Spinal cord (tissue), 10 donors: Measurements from ENCODE around the gene C1orf116. TPM values are rescaled to one million over a fixed set of nuclear protein-coding genes. Genes with fewer than 3 reads are reported as not detected.
A peak's percentile ranks its signal among the peaks of the same experiment; 100 is the strongest.
"Not testable (repeated sequence)": the region's sequence is repeated elsewhere in the genome, so short reads cannot be mapped to it uniquely, and the experiment has no call there.

Source experiments
- DNase-seq, 6 donors: peaks; one replicate each; pipeline versions ENCODE4 v3.0.0 to v3.0.0-alpha.2; 2013 to 2015; ENCODE audit warnings: low spot score in 6 of 6, low read depth in 4 of 6
- H3K27ac ChIP-seq: one replicate; pipeline ENCODE4 v1.5.1; 2013; ENCODE audit warnings: low read depth, low read length, control low read depth
- H3K27me3 ChIP-seq: one replicate; pipeline ENCODE4 v1.6.1; 2013; ENCODE audit warnings: low read length; ENCODE audit not compliant: control insufficient read depth, insufficient read depth
- H3K36me3 ChIP-seq: one replicate; pipeline ENCODE4 v1.6.1; 2013; ENCODE audit warnings: low read length; ENCODE audit not compliant: control insufficient read depth, insufficient read depth
- H3K4me1 ChIP-seq: one replicate; pipeline ENCODE4 v1.6.1; 2013; ENCODE audit warnings: low read length; ENCODE audit not compliant: control insufficient read depth, insufficient read depth
- H3K4me3 ChIP-seq: one replicate; pipeline ENCODE4 v1.5.1; 2013; ENCODE audit warnings: low read depth, low read length, control low read depth
- H3K9me3 ChIP-seq: one replicate; pipeline ENCODE4 v1.6.1; 2013; ENCODE audit warnings: low read length; ENCODE audit not compliant: control insufficient read depth, insufficient read depth
- WGBS: methylation state at CpG from one replicate; pipeline ENCODE4 v1.1.5; 2013; ENCODE audit warnings: missing lambda C conversion rate; ENCODE audit not compliant: insufficient coverage; 5-methylcytosine and 5-hydroxymethylcytosine counted together
- polyA plus RNA-seq, 2 donors: library from polyadenylated mRNA; unstranded; fragments of 120-200 nt; gene quantifications; one replicate each; pipeline ENCODE4 v1.2.1, GENCODE V29; 2013; ENCODE audit not compliant: insufficient read length in 2 of 2
- total RNA-seq, 2 donors: library from RNA; depleted of rRNA in 1 of 2; stranded (reverse); fragments of 120-200 nt in 1 of 2; fragments of >200 nt in 1 of 2; gene quantifications; one replicate each; pipeline versions ENCODE4 v1.2.3 to v1.2.4, GENCODE V29; 2013 to 2014
- donor health status: healthy.

The C1orf116 gene
- total and polyA plus RNA-seq, 4 donors = 0.10 to 0.30 (median 0.18) TPM

- H3K9me3 ChIP-seq = no peaks in the 10 kb centered on the region
- H3K36me3 ChIP-seq = peaks cover 3% of the 10 kb centered on the region
- 74% methylated on average over 8 of the region's 15 CpGs for WGBS
- H3K27ac ChIP-seq = peak within 1 kb of the TSS; percentile 95
- H3K27me3 ChIP-seq = no peaks in the 10 kb centered on the region
- H3K4me3 ChIP-seq = peak within 1 kb of the TSS; percentile 97
- H3K4me1 ChIP-seq = peaks cover 18% of the 10 kb centered on the region
- no peak for DNase-seq
These were observed 18.8 kb upstream of the C1orf116 start, which contains the start of gene YOD1 for GRCh38 chr1:207051191-207051943. Gene YOD1 (minus strand): TSS chr1:207051208. CDS start chr1:207051030, 178 bp downstream.

- peak; percentile 88 to 98 (median 92) for DNase-seq
- WGBS = under 1% methylated on average over 44 of the region's 47 CpGs
- Histone ChIP-seq H3K36me3 (peaks cover 3% of the 10 kb centered on the region), H3K27me3 (no peaks in the 10 kb centered on the region), H3K27ac (peak overlapping the region; percentile 95), H3K4me3 (peak overlapping the region; percentile 97), H3K4me1 (peaks cover 18% of the 10 kb centered on the region), H3K9me3 (no peaks in the 10 kb centered on the region)
These were observed 18.1 kb upstream of the C1orf116 start for GRCh38 chr1:207050480-207051190.

GRCh38 chr1:207049974-207050391 lies 17.4 kb upstream of the C1orf116 start:
- peak overlapping the region; percentile 97 for H3K4me3 ChIP-seq
- peaks cover 3% of the 10 kb centered on the region for H3K36me3 ChIP-seq
- H3K9me3 ChIP-seq = no peaks in the 10 kb centered on the region
- DNase-seq = peak in 3 of 6 donors; percentile 33 to 85 (median 76)
- peak overlapping the region; percentile 95 for H3K27ac ChIP-seq
- peaks cover 18% of the 10 kb centered on the region for H3K4me1 ChIP-seq
- no peaks in the 10 kb centered on the region for H3K27me3 ChIP-seq
- WGBS = 4% methylated on average over 4 of the region's 6 CpGs

GRCh38 chr1:207049514-207049913 lies 17.0 kb upstream of the C1orf116 start:
- 90% methylated on average over 3 of the region's 8 CpGs for WGBS
- Histone ChIP-seq H3K4me3 (peak overlapping the region; percentile 97), H3K27me3 (no peaks in the 10 kb centered on the region), H3K36me3 (peaks cover 3% of the 10 kb centered on the region), H3K4me1 (peaks cover 18% of the 10 kb centered on the region), H3K27ac (no peak overlapping the region), H3K9me3 (no peaks in the 10 kb centered on the region)
- no peak for DNase-seq

GRCh38 chr1:207049054-207049453 lies 16.5 kb upstream of the C1orf116 start:
- Histone ChIP-seq H3K36me3 (peaks cover 3% of the 10 kb centered on the region), H3K4me3 (no peak overlapping the region), H3K4me1 (peaks cover 18% of the 10 kb centered on the region), H3K27me3 (no peaks in the 10 kb centered on the region), H3K9me3 (no peaks in the 10 kb centered on the region), H3K27ac (no peak overlapping the region)
- DNase-seq = no peak
- 100% methylated on average over 1 of the region's 4 CpGs for WGBS

DNA sequence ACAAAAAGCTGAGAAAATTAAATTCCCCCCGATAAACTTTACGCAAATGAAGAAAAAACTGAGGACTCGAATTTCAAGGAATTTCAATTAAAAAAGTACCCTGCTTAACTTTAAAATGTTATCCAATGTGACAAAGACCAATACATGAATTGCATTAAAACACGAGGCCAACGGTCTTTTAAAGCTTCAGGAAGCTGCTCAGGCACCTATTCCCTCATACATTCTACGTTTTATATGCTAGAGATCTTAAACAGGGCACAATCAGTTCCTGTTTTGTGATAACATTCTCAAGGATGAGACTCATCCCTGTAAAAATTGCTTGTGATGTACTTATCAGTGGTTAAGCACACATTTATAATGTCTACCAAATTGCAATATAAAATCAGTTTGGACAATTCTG lies 15.5 kb upstream of the C1orf116 start:
- Histone ChIP-seq H3K36me3 (peaks cover 3% of the 10 kb centered on the region), H3K9me3 (no peaks in the 10 kb centered on the region), H3K4me1 (peaks cover 12% of the 10 kb centered on the region), H3K27ac (no peak overlapping the region), H3K4me3 (no peak overlapping the region), H3K27me3 (no peaks in the 10 kb centered on the region)
- WGBS = 67% methylated on average over 2 of the region's 6 CpGs
- no peak for DNase-seq

GRCh38 chr1:207047505-207047904 lies 14.9 kb upstream of the C1orf116 start:
- Histone ChIP-seq H3K4me3 (no peak overlapping the region), H3K36me3 (peaks cover 3% of the 10 kb centered on the region), H3K4me1 (peaks cover 11% of the 10 kb centered on the region), H3K9me3 (no peaks in the 10 kb centered on the region), H3K27ac (no peak overlapping the region), H3K27me3 (no peaks in the 10 kb centered on the region)
- no CpG with 5 or more reads among the region's 1 CpG for WGBS
- DNase-seq = no peak

GRCh38 chr1:207045453-207045852 lies 12.9 kb upstream of the C1orf116 start:
- Histone ChIP-seq H3K4me1 (no peaks in the 10 kb centered on the region), H3K27ac (no peak overlapping the region), H3K9me3 (no peaks in the 10 kb centered on the region), H3K36me3 (peaks cover 3% of the 10 kb centered on the region), H3K4me3 (no peak overlapping the region), H3K27me3 (no peaks in the 10 kb centered on the region)
- 67% methylated on average over 1 of the region's 2 CpGs for WGBS
- DNase-seq = no peak

GRCh38 chr1:207041397-207041796 lies 8.8 kb upstream of the C1orf116 start:
- not testable (repeated sequence) for H3K9me3 ChIP-seq, DNase-seq, H3K27ac ChIP-seq, H3K4me3 ChIP-seq, H3K27me3 ChIP-seq, H3K4me1 ChIP-seq, H3K36me3 ChIP-seq
- no CpG with 5 or more reads among the region's 2 CpGs for WGBS
